Neuron (in vitro differentiated cells): ENCODE data around the gene LMBRD2.
"Not testable (repeated sequence)": the region's sequence is repeated elsewhere in the genome, so short reads cannot be mapped to it uniquely, and the experiment has no call there.

Source experiments
- H2AFZ ChIP-seq: one replicate; pipeline ENCODE4 v1.6.1; 2013; ENCODE audit warnings: low read depth, mild to moderate bottlenecking, inconsistent platforms, low read length, moderate library complexity
- H3K27me3 ChIP-seq: one replicate; pipeline ENCODE4 v1.6.1; 2013; ENCODE audit warnings: low read length; ENCODE audit not compliant: insufficient read depth
- H3K36me3 ChIP-seq: one replicate; pipeline ENCODE4 v1.6.1; 2013; ENCODE audit warnings: low read length; ENCODE audit not compliant: insufficient read depth
- H3K4me1 ChIP-seq: one replicate; pipeline ENCODE4 v1.6.1; 2013; ENCODE audit warnings: low read length; ENCODE audit not compliant: insufficient read depth
- H3K4me3 ChIP-seq: 2 replicates; pipeline ENCODE4 v1.5.1; 2013; ENCODE audit warnings: mild to moderate bottlenecking, low read length, moderate library complexity
- H3K9me3 ChIP-seq: one replicate; pipeline ENCODE4 v1.6.1; 2013; ENCODE audit warnings: low read length

The LMBRD2 gene

GRCh38 chr5:36151434-36152323 lies at the start of gene LMBRD2, which contains the start of gene SKP2:
Gene LMBRD2 (minus strand): TSS chr5:36151887. CDS start chr5:36143349, 8,538 bp downstream.
Gene SKP2 (plus strand): TSS chr5:36152111. CDS start chr5:36152263, 152 bp downstream.
- Histone ChIP-seq H3K4me3 (peak within 1 kb of the TSS; percentile 90), H3K27me3 (no peaks in the 10 kb centered on the region)

GRCh38 chr5:36200513-36200912 lies 48.8 kb upstream of the LMBRD2 start:
- H3K36me3 ChIP-seq, result peaks cover 71% of the 10 kb centered on the region
- no peaks in the 10 kb centered on the region for H3K27me3 ChIP-seq
- H3K9me3 ChIP-seq, result no peaks in the 10 kb centered on the region
- H3K4me3 ChIP-seq, result no peak overlapping the region
- peaks cover 3% of the 10 kb centered on the region for H3K4me1 ChIP-seq
- H2AFZ ChIP-seq, result no peak overlapping the region

More at GRCh38 chr5:36151434-36152323, at the start of gene LMBRD2, which contains the start of gene SKP2:
- no peaks in the 10 kb centered on the region for H3K9me3 ChIP-seq
- H2AFZ ChIP-seq, result peak within 1 kb of the TSS; percentile 100
- peaks cover 32% of the 10 kb centered on the region for H3K36me3 ChIP-seq
- H3K4me1 ChIP-seq, result peaks cover 23% of the 10 kb centered on the region

- H3K4me1 ChIP-seq, result peaks cover 3% of the 10 kb centered on the region
- H3K9me3 ChIP-seq, result no peaks in the 10 kb centered on the region
- no peaks in the 10 kb centered on the region for H3K27me3 ChIP-seq
- no peak overlapping the region for H2AFZ ChIP-seq
- H3K36me3 ChIP-seq, result peaks cover 74% of the 10 kb centered on the region
- no peak overlapping the region for H3K4me3 ChIP-seq
Observed at GRCh38 chr5:36199620-36200019, 47.9 kb upstream of the LMBRD2 start.

- not testable (repeated sequence) for H3K4me1 ChIP-seq, H2AFZ ChIP-seq, H3K9me3 ChIP-seq, H3K4me3 ChIP-seq, H3K27me3 ChIP-seq
- H3K36me3 ChIP-seq, result peaks cover 76% of the 10 kb centered on the region
Observed at GRCh38 chr5:36198783-36199182, 47.1 kb upstream of the LMBRD2 start.

- Histone ChIP-seq H3K4me3 (no peak overlapping the region), H3K4me1 (peaks cover 3% of the 10 kb centered on the region), H2AFZ (no peak overlapping the region), H3K9me3 (no peaks in the 10 kb centered on the region), H3K36me3 (peaks cover 73% of the 10 kb centered on the region), H3K27me3 (no peaks in the 10 kb centered on the region)
Observed at GRCh38 chr5:36198281-36198680, 46.6 kb upstream of the LMBRD2 start.

- H3K4me1 ChIP-seq, result no peaks in the 10 kb centered on the region
- no peak overlapping the region for H2AFZ ChIP-seq
- H3K36me3 ChIP-seq, result peaks cover 66% of the 10 kb centered on the region
- H3K27me3 ChIP-seq, result no peaks in the 10 kb centered on the region
- H3K4me3 ChIP-seq, result no peak overlapping the region
- H3K9me3 ChIP-seq, result peaks cover 11% of the 10 kb centered on the region
Observed at GRCh38 chr5:36193746-36194145, 42.1 kb upstream of the LMBRD2 start.

GRCh38 chr5:36184408-36184807 lies 32.7 kb upstream of the LMBRD2 start:
- H3K9me3 ChIP-seq, H3K4me3 ChIP-seq, H3K27me3 ChIP-seq, H3K4me1 ChIP-seq, H2AFZ ChIP-seq: not testable (repeated sequence)
- peaks cover 39% of the 10 kb centered on the region for H3K36me3 ChIP-seq

GRCh38 chr5:36181774-36182173 lies 30.1 kb upstream of the LMBRD2 start:
- peaks cover 8% of the 10 kb centered on the region for H3K4me1 ChIP-seq
- no peak overlapping the region for H2AFZ ChIP-seq
- no peak overlapping the region for H3K4me3 ChIP-seq
- peaks cover 58% of the 10 kb centered on the region for H3K36me3 ChIP-seq
- no peaks in the 10 kb centered on the region for H3K9me3 ChIP-seq
- H3K27me3 ChIP-seq, result no peaks in the 10 kb centered on the region

- H3K36me3 ChIP-seq, result peaks cover 60% of the 10 kb centered on the region
- no peaks in the 10 kb centered on the region for H3K9me3 ChIP-seq
- no peaks in the 10 kb centered on the region for H3K27me3 ChIP-seq
- no peak overlapping the region for H3K4me3 ChIP-seq
- no peak overlapping the region for H2AFZ ChIP-seq
- H3K4me1 ChIP-seq, result peaks cover 8% of the 10 kb centered on the region
Observed at GRCh38 chr5:36180556-36181350, 29.1 kb upstream of the LMBRD2 start.

- H2AFZ ChIP-seq, result no peak overlapping the region
- H3K4me3 ChIP-seq, result no peak overlapping the region
- no peaks in the 10 kb centered on the region for H3K9me3 ChIP-seq
- peaks cover 8% of the 10 kb centered on the region for H3K4me1 ChIP-seq
- no peaks in the 10 kb centered on the region for H3K27me3 ChIP-seq
- peaks cover 65% of the 10 kb centered on the region for H3K36me3 ChIP-seq
Observed at GRCh38 chr5:36179950-36180349, 28.3 kb upstream of the LMBRD2 start.

- no peak overlapping the region for H2AFZ ChIP-seq
- H3K4me3 ChIP-seq, result no peak overlapping the region
- peaks cover 8% of the 10 kb centered on the region for H3K4me1 ChIP-seq
- H3K36me3 ChIP-seq, result peaks cover 74% of the 10 kb centered on the region
- no peaks in the 10 kb centered on the region for H3K9me3 ChIP-seq
- no peaks in the 10 kb centered on the region for H3K27me3 ChIP-seq
Observed at GRCh38 chr5:36178524-36178890, 26.8 kb upstream of the LMBRD2 start.

GRCh38 chr5:36177715-36178523 lies 26.2 kb upstream of the LMBRD2 start:
- H2AFZ ChIP-seq, result no peak overlapping the region
- no peak overlapping the region for H3K4me3 ChIP-seq
- H3K27me3 ChIP-seq, result no peaks in the 10 kb centered on the region
- no peaks in the 10 kb centered on the region for H3K9me3 ChIP-seq
- H3K4me1 ChIP-seq, result peaks cover 8% of the 10 kb centered on the region
- peaks cover 79% of the 10 kb centered on the region for H3K36me3 ChIP-seq
